OCI-LY3 (cell line): Measurements from ENCODE around the gene CAMK1D.

Experiments
- CTCF ChIP-seq: fragments of 200-600, 300-600 bp; sonication (generic); IDR thresholded peaks from 2 replicates; pipeline ENCODE4 v1.5.1; 2014; ENCODE audit warnings: antibody characterized with exemption, low read length, low read depth
- EZH2phosphoT487 ChIP-seq: fragments of 200-600 bp; shearing (Covaris generic); IDR thresholded peaks from 2 replicates; pipeline ENCODE4 v1.6.1; 2018; ENCODE audit warnings: antibody characterized with exemption, mixed run types, low read depth

- 0 out of 2 replicates have a peak, but pooled peaks have one; percentile 20 for TF ChIP-seq CTCF
- TF ChIP-seq EZH2phosphoT487: no peak
Measured at GRCh38 chr10:12729885-12730284, 380.5 kb downstream of the CAMK1D start.
